A549 treated with AZD9567 at 1 μM for 4 hours (cell line): ENCODE results near the gene AGK. TPM values are rescaled to one million over a fixed set of nuclear protein-coding genes. Genes with fewer than 3 reads are reported as not detected.

Experiments used
- total RNA-seq: library from RNA; stranded (reverse); fragments of 200-300 nt; extraction: Qiagen RNA extraction; gene quantifications from 5 replicates; pipeline ENCODE4 v1.2.3, GENCODE V29; 2022; ENCODE audit not compliant: insufficient read depth

The AGK gene
- 28.2 to 38.3 TPM (median 31.1 TPM) in 5 replicates for total RNA-seq

GRCh38 chr7:141551094-141551781 lies at the start of gene AGK:
Gene AGK, plus strand, starts transcription at chr7:141551410. Its CDS starts 4,057 bp downstream, at chr7:141555467.

GRCh38 chr7:141702047-141702567 lies 150.9 kb downstream of the AGK start, which contains the start of gene DENND11:
Gene DENND11, minus strand, starts transcription at chr7:141702166. Its CDS starts 13 bp downstream, at chr7:141702153.

Other genes with a start within 250 kb of the AGK start
- gene DENND11, start 150.8 kb downstream of the AGK start, total RNA-seq: 4.5 to 6.0 TPM (median 5.8 TPM) in 5 replicates
- gene WEE2, start 156.9 kb downstream of the AGK start, total RNA-seq: 0.02 TPM in 1 of 5 replicates, not detected in the others
- 281 to 338 TPM (median 284 TPM) in 5 replicates for gene SSBP1, start 186.9 kb downstream of the AGK start, total RNA-seq
- gene TAS2R3, start 212.7 kb downstream of the AGK start, total RNA-seq: not detected in 5 replicates
- gene TAS2R4, start 225.3 kb downstream of the AGK start, total RNA-seq: 0.08 to 0.25 TPM (median 0.17 TPM) in 4 of 5 replicates, not detected in the other
- 0.34 to 0.65 TPM (median 0.49 TPM) in 4 of 5 replicates, not detected in the other for gene TAS2R5, start 238.8 kb downstream of the AGK start, total RNA-seq